GM23248 (cell line): ENCODE data around the gene STK11IP.
"Not testable (repeated sequence)": the region's sequence is repeated elsewhere in the genome, so short reads cannot be mapped to it uniquely, and the experiment has no call there.

Source experiments
- EZH2 ChIP-seq: fragments of 200-600 bp; sonication (generic); IDR thresholded peaks from 2 replicates; pipeline ENCODE4 v1.6.1; 2018; ENCODE audit warnings: antibody characterized with exemption, mild to moderate bottlenecking; ENCODE audit not compliant: insufficient read depth, poor library complexity, severe bottlenecking
- EZH2phosphoT487 ChIP-seq: fragments of 200-600 bp; sonication (generic); IDR thresholded peaks from 2 replicates; pipeline ENCODE4 v1.6.1; 2018; ENCODE audit warnings: antibody characterized with exemption, moderate library complexity, mild to moderate bottlenecking, low read depth; ENCODE audit not compliant: insufficient read depth

DNA sequence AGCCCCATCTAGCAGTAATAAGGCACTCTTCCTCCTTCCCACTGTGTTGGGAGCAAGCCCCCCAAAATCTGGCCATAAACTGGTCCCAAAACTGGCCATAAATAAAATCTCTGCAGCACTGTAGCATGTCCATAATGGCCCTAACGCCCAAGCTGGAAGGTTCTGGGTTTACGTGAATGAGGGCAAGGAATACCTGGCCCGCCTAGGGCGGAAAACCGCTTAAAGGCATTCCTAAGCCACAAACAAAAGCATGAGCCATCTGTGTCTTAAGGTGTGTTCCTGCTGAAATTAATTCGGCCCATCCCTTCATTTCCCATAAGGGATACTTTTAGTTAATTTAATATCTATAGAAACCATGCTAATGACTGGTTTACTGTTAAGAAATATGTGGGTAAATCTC, 54.0 kb downstream of the STK11IP start:
- TF ChIP-seq EZH2, EZH2phosphoT487: not testable (repeated sequence)
